ENCODE measurements around the gene LSM7. TPM values are rescaled to one million over a fixed set of nuclear protein-coding genes. Genes with fewer than 3 reads are reported as not detected.

The LSM7 gene
- total and polyA plus RNA-seq, 9 donors: 31.8 to 196 (median 79.6) TPM

- Histone ChIP-seq H3K4me1 (ENCODE audit: insufficient read depth) (peaks cover 4% of the 10 kb centered on the region), H3K27ac (no peak overlapping the region), H3K4me3 (no peak overlapping the region), H3K9me3 (no peaks in the 10 kb centered on the region), H3K27me3 (no peaks in the 10 kb centered on the region), H3K36me3 (no peaks in the 10 kb centered on the region)
- no peak for DNase-seq
- WGBS, 3 donors: 74 to 94% (median 87%) methylated on average over 3 of the region's 3 CpGs
- TF ChIP-seq EP300 (IDR thresholded peaks at IDR 0.05): no peak
- TF ChIP-seq POLR2A (IDR thresholded peaks at IDR 0.05): no peak
- TF ChIP-seq CTCF (IDR thresholded peaks at IDR 0.05): no peak
- intact Hi-C loops (cut with DNase I): no loop called here
These were observed 7.5 kb upstream of the LSM7 start for GRCh38 chr19:2335848-2336247.

GRCh38 chr19:2334986-2335846 is 6.8 kb upstream of the LSM7 start:
- Histone ChIP-seq H3K27ac (no peak overlapping the region), H3K27me3 (no peaks in the 10 kb centered on the region), H3K36me3 (no peaks in the 10 kb centered on the region), H3K9me3 (no peaks in the 10 kb centered on the region), H3K4me3 (no peak overlapping the region), H3K4me1 (ENCODE audit: insufficient read depth) (peaks cover 6% of the 10 kb centered on the region)
- TF ChIP-seq EP300 (IDR thresholded peaks at IDR 0.05) (no peak), POLR2A (IDR thresholded peaks at IDR 0.05) (no peak), CTCF (IDR thresholded peaks at IDR 0.05) (no peak)
- intact Hi-C loops (cut with DNase I): no loop called here
- WGBS, 3 donors: 87 to 90% (median 89%) methylated on average over 24 to 26 of the region's 26 CpGs
- DNase-seq: peak in 1 of 5 donors; percentile 13

- WGBS, 3 donors: 94 to 96% (median 96%) methylated on average over 19 to 27 of the region's 27 CpGs
- intact Hi-C loops (cut with DNase I): no loop called here
- peak in 1 of 5 donors; percentile 14 for DNase-seq
- Histone ChIP-seq H3K9me3 (no peaks in the 10 kb centered on the region), H3K4me3 (no peak overlapping the region), H3K36me3 (no peaks in the 10 kb centered on the region), H3K4me1 (ENCODE audit: insufficient read depth) (peaks cover 8% of the 10 kb centered on the region), H3K27me3 (no peaks in the 10 kb centered on the region), H3K27ac (no peak overlapping the region)
- TF ChIP-seq CTCF (IDR thresholded peaks at IDR 0.05): no peak
- no peak for TF ChIP-seq POLR2A (IDR thresholded peaks at IDR 0.05)
- no peak for TF ChIP-seq EP300 (IDR thresholded peaks at IDR 0.05)
These were observed 6.0 kb upstream of the LSM7 start for GRCh38 chr19:2334426-2334825.

- no peak for DNase-seq
- intact Hi-C loops (cut with DNase I): no loop called here
- Histone ChIP-seq H3K4me1 (ENCODE audit: insufficient read depth) (peaks cover 12% of the 10 kb centered on the region), H3K27me3 (no peaks in the 10 kb centered on the region), H3K27ac (no peak overlapping the region), H3K4me3 (no peak overlapping the region), H3K9me3 (no peaks in the 10 kb centered on the region), H3K36me3 (no peaks in the 10 kb centered on the region)
- 66 to 81% (median 75%) methylated on average over 10 to 11 of the region's 11 CpGs for WGBS, 3 donors
- TF ChIP-seq CTCF (IDR thresholded peaks at IDR 0.05): no peak
- TF ChIP-seq EP300 (IDR thresholded peaks at IDR 0.05): no peak
- no peak for TF ChIP-seq POLR2A (IDR thresholded peaks at IDR 0.05)
These were observed 5.4 kb upstream of the LSM7 start for GRCh38 chr19:2333807-2334211.
